Measurements from ENCODE around the gene INO80.

Gene INO80

DNA sequence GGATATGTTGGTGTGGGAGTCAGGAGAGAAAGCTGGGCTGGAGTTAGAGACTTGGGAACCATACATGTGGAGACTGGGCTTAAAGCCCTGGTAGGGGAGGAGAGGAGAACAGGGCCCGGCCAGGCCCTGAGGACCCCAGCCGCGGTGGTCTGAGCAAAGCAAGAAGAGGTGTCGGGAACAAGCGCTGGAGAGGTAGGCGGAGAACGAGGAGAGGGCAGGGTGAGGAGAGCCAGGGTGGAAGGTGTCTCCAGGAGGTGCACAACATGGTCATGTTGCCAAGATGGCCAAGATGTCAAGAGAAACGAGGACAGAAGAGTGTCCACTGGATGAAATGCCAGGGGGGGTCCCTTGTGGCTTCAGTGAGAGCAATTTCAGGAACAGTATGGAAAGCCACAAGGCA, 157.4 kb downstream of the INO80 start:
- H3K36me3 ChIP-seq, result no peaks in the 10 kb centered on the region
- H3K27me3 ChIP-seq (ENCODE audit: insufficient read depth, low read depth, severe bottlenecking), result no peaks in the 10 kb centered on the region
- H3K4me3 ChIP-seq (ENCODE audit: low read depth, low read length), result no peak overlapping the region
- TF ChIP-seq, protein P1, sequence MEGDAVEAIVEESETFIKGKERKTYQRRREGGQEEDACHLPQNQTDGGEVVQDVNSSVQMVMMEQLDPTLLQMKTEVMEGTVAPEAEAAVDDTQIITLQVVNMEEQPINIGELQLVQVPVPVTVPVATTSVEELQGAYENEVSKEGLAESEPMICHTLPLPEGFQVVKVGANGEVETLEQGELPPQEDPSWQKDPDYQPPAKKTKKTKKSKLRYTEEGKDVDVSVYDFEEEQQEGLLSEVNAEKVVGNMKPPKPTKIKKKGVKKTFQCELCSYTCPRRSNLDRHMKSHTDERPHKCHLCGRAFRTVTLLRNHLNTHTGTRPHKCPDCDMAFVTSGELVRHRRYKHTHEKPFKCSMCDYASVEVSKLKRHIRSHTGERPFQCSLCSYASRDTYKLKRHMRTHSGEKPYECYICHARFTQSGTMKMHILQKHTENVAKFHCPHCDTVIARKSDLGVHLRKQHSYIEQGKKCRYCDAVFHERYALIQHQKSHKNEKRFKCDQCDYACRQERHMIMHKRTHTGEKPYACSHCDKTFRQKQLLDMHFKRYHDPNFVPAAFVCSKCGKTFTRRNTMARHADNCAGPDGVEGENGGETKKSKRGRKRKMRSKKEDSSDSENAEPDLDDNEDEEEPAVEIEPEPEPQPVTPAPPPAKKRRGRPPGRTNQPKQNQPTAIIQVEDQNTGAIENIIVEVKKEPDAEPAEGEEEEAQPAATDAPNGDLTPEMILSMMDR (IDR thresholded peaks at IDR 0.05; ENCODE audit: low read depth, low read length), result no peak
- DNase-seq, result no peak
- no peaks in the 10 kb centered on the region for H3K9me3 ChIP-seq (ENCODE audit: severe bottlenecking)
- no peak overlapping the region for H3K27ac ChIP-seq

DNA sequence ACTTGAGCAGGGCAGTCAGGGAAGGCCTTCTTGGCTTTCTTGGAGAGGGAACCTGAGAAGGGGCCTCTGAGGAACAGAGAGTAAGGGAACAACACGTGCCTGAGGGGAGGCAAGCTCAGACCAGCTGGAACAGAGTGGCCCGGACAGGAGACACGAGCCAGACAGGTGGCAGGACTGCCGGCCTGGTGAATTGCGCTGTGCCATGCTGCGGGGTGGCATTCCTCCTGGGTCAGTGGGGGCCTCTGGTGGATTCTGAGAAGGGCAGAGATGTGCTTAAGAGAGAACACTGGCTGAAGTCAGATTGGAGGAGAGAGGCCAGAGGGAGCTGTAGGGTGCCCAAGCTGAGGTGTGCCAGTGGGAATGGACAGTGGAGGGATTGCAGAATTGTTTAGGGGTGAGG, 157.9 kb downstream of the INO80 start:
- no peaks in the 10 kb centered on the region for H3K27me3 ChIP-seq (ENCODE audit: insufficient read depth, low read depth, severe bottlenecking)
- no peak for DNase-seq
- no peak overlapping the region for H3K27ac ChIP-seq
- H3K4me3 ChIP-seq (ENCODE audit: low read depth, low read length), result no peak overlapping the region
- TF ChIP-seq, protein P1 (IDR thresholded peaks at IDR 0.05; ENCODE audit: low read depth, low read length), result no peak
- no peaks in the 10 kb centered on the region for H3K9me3 ChIP-seq (ENCODE audit: severe bottlenecking)
- no peaks in the 10 kb centered on the region for H3K36me3 ChIP-seq

DNA sequence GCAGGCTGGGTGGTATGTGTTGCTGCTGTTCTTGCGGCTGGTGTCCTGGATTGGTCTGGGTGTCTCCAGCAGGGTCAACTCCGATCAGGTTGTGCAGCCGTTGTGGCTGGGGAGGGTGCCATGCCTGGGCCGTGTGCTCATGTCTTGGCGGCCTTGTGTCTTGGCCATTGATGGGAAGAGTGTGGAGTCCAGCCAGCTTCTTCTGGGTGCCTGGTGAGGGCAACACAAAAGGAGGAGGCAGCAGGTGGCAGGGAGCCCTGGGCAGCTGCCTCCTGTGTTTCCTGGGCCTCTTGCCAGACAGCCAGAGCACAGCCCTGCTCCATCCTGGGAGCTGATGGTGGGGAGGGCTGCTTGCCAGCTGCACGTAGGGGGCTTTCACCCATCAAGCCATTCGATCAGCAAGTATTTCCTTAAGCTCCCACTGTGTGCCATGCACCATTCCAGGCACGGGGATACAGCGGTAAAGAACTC, 158.5 kb downstream of the INO80 start:
- H3K27ac ChIP-seq, result no peak overlapping the region
- no peaks in the 10 kb centered on the region for H3K27me3 ChIP-seq (ENCODE audit: insufficient read depth, low read depth, severe bottlenecking)
- H3K4me3 ChIP-seq (ENCODE audit: low read depth, low read length), result no peak overlapping the region
- no peaks in the 10 kb centered on the region for H3K36me3 ChIP-seq
- no peak for DNase-seq
- TF ChIP-seq, protein P1 (IDR thresholded peaks at IDR 0.05; ENCODE audit: low read depth, low read length), result no peak
- H3K9me3 ChIP-seq (ENCODE audit: severe bottlenecking), result no peaks in the 10 kb centered on the region

DNA sequence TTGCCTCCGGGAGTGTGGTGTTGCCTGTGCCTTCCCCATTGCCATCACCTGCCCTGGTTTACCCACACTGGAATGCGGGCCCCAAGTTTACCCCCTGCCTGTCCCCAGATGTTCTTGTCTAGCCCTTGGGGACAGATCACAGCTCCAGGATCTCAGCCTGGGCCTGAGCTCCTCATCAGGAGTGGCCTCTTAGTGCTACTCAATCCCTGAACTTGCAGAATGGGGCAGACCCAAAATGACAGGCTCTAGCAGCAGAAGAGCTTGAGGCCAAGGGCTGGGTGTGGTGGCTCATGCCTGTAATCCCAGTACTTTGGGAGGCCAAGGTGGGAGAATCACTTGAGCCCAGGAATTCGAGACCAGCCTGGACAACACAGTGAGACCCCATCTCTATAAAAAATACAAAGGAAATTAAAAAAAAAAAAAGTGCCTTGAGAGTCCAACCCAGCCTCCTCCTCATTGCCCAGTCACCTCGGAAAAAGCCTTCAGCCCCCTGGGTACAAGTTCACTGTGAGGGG, 159.0 kb downstream of the INO80 start:
- no peak overlapping the region for H3K27ac ChIP-seq

DNA sequence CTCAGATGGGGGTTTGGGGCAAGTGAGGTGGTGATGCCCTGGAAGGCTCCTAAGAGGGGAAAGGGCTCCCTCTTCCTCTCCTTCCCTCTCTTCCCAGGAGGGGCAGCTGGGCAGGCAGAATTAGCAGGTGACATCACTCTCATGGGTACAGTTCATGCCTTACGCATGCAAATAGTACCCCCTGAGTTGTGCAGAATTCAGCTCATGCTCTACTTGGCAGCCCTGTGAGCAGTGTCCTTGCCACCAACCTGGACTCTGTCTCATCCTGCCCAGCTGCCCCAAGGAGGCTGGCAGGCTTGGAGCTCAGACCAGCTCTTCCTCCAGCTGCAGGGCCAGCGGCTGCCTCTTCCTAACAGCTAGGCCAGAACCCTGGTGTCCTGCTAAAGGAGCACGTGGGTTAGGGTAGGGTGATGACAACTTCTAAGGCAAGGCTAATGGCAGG, 159.5 kb downstream of the INO80 start:
- H3K27ac ChIP-seq, result no peak overlapping the region
- H3K27me3 ChIP-seq (ENCODE audit: insufficient read depth, low read depth, severe bottlenecking), result no peaks in the 10 kb centered on the region
- no peak for DNase-seq
- no peaks in the 10 kb centered on the region for H3K9me3 ChIP-seq (ENCODE audit: severe bottlenecking)
- H3K4me3 ChIP-seq (ENCODE audit: low read depth, low read length), result no peak overlapping the region
- TF ChIP-seq, protein P1 (IDR thresholded peaks at IDR 0.05; ENCODE audit: low read depth, low read length), result no peak
- H3K36me3 ChIP-seq, result no peaks in the 10 kb centered on the region

More for the DNA sequence above, 159.0 kb downstream of the INO80 start:
- Histone ChIP-seq H3K36me3 (no peaks in the 10 kb centered on the region), H3K4me3 (ENCODE audit: low read depth, low read length) (no peak overlapping the region), H3K27me3 (ENCODE audit: insufficient read depth, low read depth, severe bottlenecking) (no peaks in the 10 kb centered on the region), H3K9me3 (ENCODE audit: severe bottlenecking) (no peaks in the 10 kb centered on the region)
- no peak for DNase-seq
- TF ChIP-seq, protein P1 (IDR thresholded peaks at IDR 0.05; ENCODE audit: low read depth, low read length), result no peak

DNA sequence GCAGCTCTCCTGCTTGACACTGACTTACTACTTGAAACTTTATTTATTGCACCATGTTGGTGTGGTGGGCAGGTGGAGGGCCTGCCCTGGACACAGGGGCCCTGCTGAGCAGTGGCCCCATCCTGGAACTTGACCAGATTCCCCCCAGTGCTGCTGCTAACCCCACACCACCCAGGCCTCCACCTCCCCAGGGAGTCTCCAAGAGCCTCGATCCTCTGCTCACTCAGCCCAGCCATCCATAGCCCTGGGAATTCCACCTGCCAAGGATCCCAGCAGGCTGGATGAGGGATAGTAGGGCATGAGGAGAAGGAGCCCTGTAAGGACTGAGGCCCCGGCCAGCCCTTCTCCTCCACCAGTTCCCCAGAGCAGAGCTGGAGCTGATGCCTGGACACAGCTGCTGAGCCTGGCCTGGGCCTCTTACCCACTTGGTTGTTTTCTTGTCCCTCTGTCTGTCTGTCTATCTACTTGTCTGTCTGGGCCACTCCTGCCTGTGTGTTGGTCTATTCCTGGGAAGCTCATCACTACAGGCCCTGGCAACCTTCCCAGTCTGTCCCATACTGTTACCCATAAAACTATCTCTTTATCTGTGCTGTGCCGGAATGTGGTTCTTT, 160.0 kb downstream of the INO80 start:
- TF ChIP-seq, protein P1 (IDR thresholded peaks at IDR 0.05; ENCODE audit: low read depth, low read length), result no peak
- Histone ChIP-seq H3K4me3 (ENCODE audit: low read depth, low read length) (no peak overlapping the region), H3K36me3 (no peaks in the 10 kb centered on the region), H3K9me3 (ENCODE audit: severe bottlenecking) (no peaks in the 10 kb centered on the region), H3K27ac (no peak overlapping the region), H3K27me3 (ENCODE audit: insufficient read depth, low read depth, severe bottlenecking) (no peaks in the 10 kb centered on the region)
- no peak for DNase-seq
